SH-SY5Y (cell line): ENCODE data around the gene ALDH3B1.

Experiments used
- GATA2 ChIP-seq: IDR thresholded peaks from 2 replicates; pipeline ENCODE4 v1.6.1; 2011; ENCODE audit warnings: mild to moderate bottlenecking, low read depth, low read length
- GATA3 ChIP-seq: IDR thresholded peaks from 2 replicates; pipeline ENCODE4 v1.6.1; 2011; ENCODE audit warnings: low read depth, mild to moderate bottlenecking, low read length, moderate library complexity

DNA sequence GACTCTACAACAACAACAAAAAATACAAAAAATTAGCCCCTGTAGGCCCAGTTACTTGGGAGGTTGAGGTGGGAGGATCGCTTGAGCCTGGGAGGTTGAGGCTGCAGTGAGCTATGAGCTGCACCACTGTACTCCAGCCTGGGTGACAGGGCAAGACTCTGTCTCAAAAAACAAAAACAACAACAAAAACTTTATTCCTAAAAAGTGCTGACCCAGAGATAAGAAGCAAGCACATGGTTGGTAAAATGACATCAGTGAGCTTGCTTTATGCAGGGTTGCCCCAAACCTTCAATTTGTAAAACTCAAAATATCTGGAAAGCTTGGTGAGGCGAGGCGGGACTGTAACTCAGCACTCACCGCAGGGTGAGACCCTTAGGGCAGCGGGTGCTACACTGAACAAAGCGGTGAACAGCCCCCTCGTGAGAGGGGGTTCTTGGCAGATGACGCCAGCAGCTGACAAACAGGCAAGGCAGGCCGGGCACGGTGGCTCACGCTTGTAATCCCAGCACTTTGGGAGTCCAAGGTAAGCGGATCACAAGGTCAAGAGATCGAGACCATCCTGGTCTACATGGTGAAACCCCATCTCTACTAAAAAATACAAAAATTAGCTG is 25.2 kb downstream of the ALDH3B1 start:
- TF ChIP-seq GATA2 (no peak), GATA3 (no peak)
